Tibial nerve (tissue), 4 donors: ENCODE results near the gene TSGA10. TPM values are rescaled to one million over a fixed set of nuclear protein-coding genes. Genes with fewer than 3 reads are reported as not detected.

Source experiments
- DNase-seq, 2 donors: peaks; one replicate each; pipeline ENCODE4 v3.0.0-alpha.2; 2019; ENCODE audit warnings: low spot score in 2 of 2
- H3K27ac ChIP-seq, 4 donors: fragments of 200-600 bp; sonication (generic) in 3 of 4; one replicate each; pipeline ENCODE4 v1.5.1; 2017 to 2019; ENCODE audit warnings: mild to moderate bottlenecking in 1 of 4
- H3K27me3 ChIP-seq, 2 donors: fragments of 200-600 bp; sonication (generic) in 1 of 2; one replicate each; pipeline versions ENCODE4 v1.5.1 to v1.6.0; 2017 to 2019
- H3K36me3 ChIP-seq, 3 donors: fragments of 200-600 bp; sonication (generic); one replicate each; pipeline ENCODE4 v1.5.1; 2018 to 2019
- H3K4me1 ChIP-seq, 4 donors: fragments of 200-600 bp; sonication (generic) in 3 of 4; one replicate each; pipeline ENCODE4 v1.5.1; 2017 to 2019
- H3K4me3 ChIP-seq, 4 donors: fragments of 200-600 bp; sonication (generic) in 3 of 4; one replicate each; pipeline ENCODE4 v1.5.1; 2017 to 2019; ENCODE audit warnings: mild to moderate bottlenecking in 1 of 4, moderate library complexity in 1 of 4
- H3K9me3 ChIP-seq, 4 donors: fragments of 200-600 bp; sonication (generic) in 3 of 4; one replicate each; pipeline ENCODE4 v1.5.1; 2017 to 2019
- EP300 ChIP-seq, 2 donors: sonication (generic); formaldehyde crosslinking; IDR thresholded peaks; one replicate each; pipeline ENCODE4 v1.6.1; 2017; ENCODE audit warnings: antibody characterized with exemption in 2 of 2, mild to moderate bottlenecking in 1 of 2
- POLR2A ChIP-seq, 2 donors: fragments of 450-650 bp; IDR thresholded peaks; one replicate each; pipeline ENCODE4 v1.6.1; 2017; ENCODE audit warnings: antibody characterized with exemption in 2 of 2, mild to moderate bottlenecking in 2 of 2, moderate library complexity in 2 of 2
- WGBS, 2 donors: methylation state at CpG; one replicate each; pipeline ENCODE4 v1.1.5; 2018; 5-methylcytosine and 5-hydroxymethylcytosine counted together
- total RNA-seq, 4 donors: library from RNA; depleted of rRNA; stranded (reverse); fragments of >200 nt; gene quantifications; one replicate each; pipeline ENCODE4 v1.1.0, GENCODE V29; 2016
- TF ChIP-seq, protein P1 (sequence below), 5 experiments: fragments of 200-600 bp in 3 of 5; fragments of 450-650 bp in 2 of 5; sonication (generic) in 3 of 5; IDR thresholded peaks; one replicate each; pipeline ENCODE4 v1.5.1; 2016 to 2019; ENCODE audit warnings: antibody characterized with exemption in 5 of 5, mild to moderate bottlenecking in 3 of 5, moderate library complexity in 2 of 5

TSGA10 gene
- total RNA-seq, 4 donors from 2014 or later = 6.5 to 12.9 (median 10.0) TPM

DNA sequence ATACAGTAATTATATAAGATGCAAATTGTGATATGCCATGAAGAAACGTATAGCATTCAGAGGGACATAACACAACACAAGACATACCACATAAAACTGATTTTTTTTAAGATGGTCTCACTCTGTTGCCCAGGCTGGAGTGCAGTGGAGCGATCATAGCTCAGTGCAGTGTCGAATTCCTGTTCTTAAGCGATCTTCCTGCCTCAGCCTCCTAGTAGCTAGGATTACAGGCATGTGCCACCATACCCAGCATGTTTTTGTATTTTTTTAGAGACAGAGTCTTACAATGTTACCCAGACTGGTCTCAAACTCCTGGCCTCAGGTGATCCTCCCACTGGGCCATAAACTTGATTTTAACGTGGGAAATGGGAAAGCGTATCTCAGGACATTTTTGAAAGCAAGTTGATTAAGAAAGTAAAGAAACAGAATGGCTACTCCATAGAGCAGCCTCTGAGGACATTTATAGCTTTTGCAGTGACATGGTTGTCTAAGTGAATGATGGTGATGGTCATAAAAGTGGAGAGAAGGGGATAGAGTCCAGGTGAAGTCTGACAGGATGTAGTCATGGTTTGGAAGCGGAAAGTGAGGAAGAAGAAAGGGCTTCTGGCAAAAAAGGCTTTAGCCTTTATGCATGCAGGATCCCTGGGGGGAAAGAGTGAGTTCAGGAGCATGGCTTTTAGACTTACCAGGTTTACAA is 2.4 kb downstream of the TSGA10 start:
- TF ChIP-seq, protein P1, sequence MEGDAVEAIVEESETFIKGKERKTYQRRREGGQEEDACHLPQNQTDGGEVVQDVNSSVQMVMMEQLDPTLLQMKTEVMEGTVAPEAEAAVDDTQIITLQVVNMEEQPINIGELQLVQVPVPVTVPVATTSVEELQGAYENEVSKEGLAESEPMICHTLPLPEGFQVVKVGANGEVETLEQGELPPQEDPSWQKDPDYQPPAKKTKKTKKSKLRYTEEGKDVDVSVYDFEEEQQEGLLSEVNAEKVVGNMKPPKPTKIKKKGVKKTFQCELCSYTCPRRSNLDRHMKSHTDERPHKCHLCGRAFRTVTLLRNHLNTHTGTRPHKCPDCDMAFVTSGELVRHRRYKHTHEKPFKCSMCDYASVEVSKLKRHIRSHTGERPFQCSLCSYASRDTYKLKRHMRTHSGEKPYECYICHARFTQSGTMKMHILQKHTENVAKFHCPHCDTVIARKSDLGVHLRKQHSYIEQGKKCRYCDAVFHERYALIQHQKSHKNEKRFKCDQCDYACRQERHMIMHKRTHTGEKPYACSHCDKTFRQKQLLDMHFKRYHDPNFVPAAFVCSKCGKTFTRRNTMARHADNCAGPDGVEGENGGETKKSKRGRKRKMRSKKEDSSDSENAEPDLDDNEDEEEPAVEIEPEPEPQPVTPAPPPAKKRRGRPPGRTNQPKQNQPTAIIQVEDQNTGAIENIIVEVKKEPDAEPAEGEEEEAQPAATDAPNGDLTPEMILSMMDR (IDR thresholded peaks at IDR 0.05) = no peak
- TF ChIP-seq EP300 (IDR thresholded peaks at IDR 0.05) (no peak), POLR2A (IDR thresholded peaks at IDR 0.05) (no peak)
- peaks cover 0 to 26% (median 11%) of the 10 kb centered on the region in 4 donors for H3K4me1 ChIP-seq
- no peak overlapping the region for H3K4me3 ChIP-seq
- no peaks in the 10 kb centered on the region for H3K9me3 ChIP-seq
- DNase-seq = no peak
- 69% methylated on average over 7 of the region's 7 CpGs for WGBS, 2 donors
- peaks cover 0 to 7% (median 0%) of the 10 kb centered on the region in 3 donors for H3K36me3 ChIP-seq
- no peaks in the 10 kb centered on the region for H3K27me3 ChIP-seq
- no peak overlapping the region for H3K27ac ChIP-seq

DNA sequence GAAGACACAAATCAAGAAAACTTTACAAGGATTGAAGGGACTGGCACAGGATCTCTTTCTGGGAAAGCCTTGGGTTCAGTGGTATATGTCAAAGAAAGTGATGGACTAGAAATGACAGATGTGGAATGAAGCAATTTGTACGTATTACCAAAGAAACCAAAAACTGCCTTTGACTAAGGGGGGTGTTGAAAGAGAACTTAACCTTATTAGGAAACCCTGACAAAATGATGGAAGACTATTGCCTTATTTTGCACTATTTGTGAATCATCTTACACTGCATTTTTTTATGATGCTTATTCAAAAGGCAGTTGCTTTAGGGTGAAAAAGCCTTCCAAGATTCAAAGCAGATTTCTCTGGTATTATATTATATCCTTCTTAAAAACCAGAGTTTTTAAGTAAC is 4.0 kb downstream of the TSGA10 start:
- no peaks in the 10 kb centered on the region for H3K36me3 ChIP-seq
- TF ChIP-seq POLR2A (IDR thresholded peaks at IDR 0.05) (no peak), EP300 (IDR thresholded peaks at IDR 0.05) (no peak)
- TF ChIP-seq, protein P1 (IDR thresholded peaks at IDR 0.05) = no peak
- DNase-seq = no peak
- H3K27me3 ChIP-seq = no peaks in the 10 kb centered on the region
- WGBS, 2 donors = 81 to 97% methylated on average over 1 of the region's 1 CpG
- no peaks in the 10 kb centered on the region for H3K9me3 ChIP-seq
- H3K4me3 ChIP-seq = no peak overlapping the region
- no peak overlapping the region for H3K27ac ChIP-seq
- peaks cover 0 to 13% (median 10%) of the 10 kb centered on the region in 4 donors for H3K4me1 ChIP-seq

DNA sequence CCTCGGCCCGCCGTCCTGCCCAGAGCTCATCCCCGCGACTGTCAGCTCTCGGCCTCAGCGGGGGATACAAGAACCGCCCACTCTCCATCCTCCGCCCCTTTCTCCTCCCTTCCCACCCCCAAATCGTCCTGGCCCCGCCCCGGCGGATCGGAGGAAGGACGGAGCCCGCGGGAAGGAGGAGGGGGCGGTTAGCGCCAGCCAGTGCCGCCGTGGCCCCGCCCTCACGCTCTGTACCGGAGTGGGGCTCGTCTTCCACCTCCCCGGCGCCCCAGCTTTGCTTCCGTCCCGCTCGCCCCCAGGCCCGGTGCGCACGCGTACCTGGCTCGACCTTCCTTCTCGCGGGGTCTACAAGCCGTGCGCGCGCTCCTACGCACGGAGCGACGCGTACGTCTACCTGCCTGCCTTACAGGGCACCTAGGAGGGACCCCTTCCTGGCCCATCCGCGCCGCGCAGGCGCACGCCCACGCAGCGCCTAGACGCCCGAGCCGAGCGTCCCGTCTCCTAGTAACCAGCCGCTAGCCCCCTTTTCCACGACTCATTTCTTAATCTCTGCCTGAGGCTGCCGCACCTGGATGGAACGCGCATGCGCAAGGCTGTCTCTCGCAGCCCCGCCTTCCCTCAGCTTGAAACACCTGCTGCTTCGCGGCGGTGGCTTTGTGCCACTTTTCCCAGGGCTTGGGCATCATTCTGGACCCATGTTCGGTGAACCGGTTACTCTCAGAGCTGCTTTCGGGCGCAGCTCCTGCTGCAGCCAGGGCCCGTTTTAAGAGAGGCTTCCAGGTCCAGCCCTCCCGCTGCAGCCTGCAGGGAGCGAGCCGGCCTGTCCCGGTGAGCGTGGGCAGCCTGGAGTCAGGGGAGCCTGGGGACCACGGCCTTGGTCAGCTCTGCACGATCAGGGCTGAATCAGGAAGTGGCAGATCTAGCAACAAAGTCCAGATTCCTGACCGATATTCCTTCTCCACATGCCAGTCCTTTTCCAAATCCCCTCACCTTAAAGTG is 13.3 kb downstream of the TSGA10 start, which contains the start of gene C2orf15:
TSS of gene C2orf15 (plus strand) at position 598 of the 999 bp plus-strand sequence. CDS start 8,852 bp downstream, outside the sequence.
- H3K36me3 ChIP-seq = no peaks in the 10 kb centered on the region
- TF ChIP-seq, protein P1 (IDR thresholded peaks at IDR 0.05) = no peak
- TF ChIP-seq POLR2A (IDR thresholded peaks at IDR 0.05) (peak in 1 of 2 donors; percentile 93), EP300 (IDR thresholded peaks at IDR 0.05) (peak in 1 of 2 donors; percentile 90)
- peak within 1 kb of the TSS; percentile 18 to 91 (median 87) for H3K27ac ChIP-seq
- H3K4me3 ChIP-seq = peak within 1 kb of the TSS; percentile 58 to 91 (median 74)
- H3K4me1 ChIP-seq = peaks cover 0 to 19% (median 0%) of the 10 kb centered on the region in 4 donors
- H3K27me3 ChIP-seq = no peaks in the 10 kb centered on the region
- no peaks in the 10 kb centered on the region for H3K9me3 ChIP-seq
- DNase-seq = peak; percentile 84 to 94
- WGBS, 2 donors = 1% methylated on average over 40 to 63 of the region's 84 CpGs

DNA sequence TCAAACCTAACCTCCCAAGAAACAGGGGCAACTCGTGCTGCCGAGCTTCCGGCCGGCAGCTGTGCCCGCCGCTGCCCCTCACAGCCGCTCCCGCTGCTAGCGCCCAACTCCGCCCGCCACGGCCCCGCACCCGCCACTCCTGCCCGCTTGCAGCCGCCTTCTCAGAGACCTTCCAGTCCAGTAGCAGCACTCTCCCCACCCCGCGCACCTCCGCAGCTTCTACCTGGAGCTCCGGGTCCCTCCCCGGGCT is 14.0 kb downstream of the TSGA10 start:
- Histone ChIP-seq H3K9me3 (no peaks in the 10 kb centered on the region), H3K27ac (peak overlapping the region; percentile 18 to 91 (median 87)), H3K27me3 (no peaks in the 10 kb centered on the region), H3K4me3 (peak overlapping the region; percentile 58 to 91 (median 74)), H3K36me3 (no peaks in the 10 kb centered on the region), H3K4me1 (peaks cover 0 to 19% (median 0%) of the 10 kb centered on the region in 4 donors)
- no peak for DNase-seq
- WGBS, 2 donors = 0 to 1% methylated on average over 3 to 20 of the region's 21 CpGs
- TF ChIP-seq, protein P1 (IDR thresholded peaks at IDR 0.05) = peak in 1 of 5 experiments; percentile 13
- TF ChIP-seq POLR2A (IDR thresholded peaks at IDR 0.05) (peak in 1 of 2 donors; percentile 62), EP300 (IDR thresholded peaks at IDR 0.05) (no peak)
